Ascending aorta (tissue), 2 donors: Measurements from ENCODE around the gene TSPAN6. TPM values are rescaled to one million over a fixed set of nuclear protein-coding genes. Genes with fewer than 3 reads are reported as not detected.

Experiments used
- DNase-seq, 2 donors: peaks; one replicate each; pipeline ENCODE4 v3.0.0-alpha.2; 2019; ENCODE audit warnings: low spot score in 2 of 2
- H3K27ac ChIP-seq, 2 donors: fragments of 200-600 bp; sonication (generic); one replicate each; pipeline ENCODE4 v1.5.1; 2016 to 2017; ENCODE audit warnings: mild to moderate bottlenecking in 1 of 2
- H3K27me3 ChIP-seq: fragments of 200-600 bp; sonication (generic); one replicate; pipeline ENCODE4 v1.5.1; 2017
- H3K36me3 ChIP-seq, 2 donors: fragments of 200-600 bp; sonication (generic); one replicate each; pipeline ENCODE4 v1.5.1; 2016
- H3K4me1 ChIP-seq, 2 donors: fragments of 200-600 bp; sonication (generic); one replicate each; pipeline ENCODE4 v1.5.1; 2016 to 2017; ENCODE audit warnings: mild to moderate bottlenecking in 1 of 2
- H3K4me3 ChIP-seq, 2 donors: fragments of 200-600 bp; sonication (generic); one replicate each; pipeline ENCODE4 v1.5.1; 2016 to 2017; ENCODE audit warnings: mild to moderate bottlenecking in 1 of 2
- H3K9me3 ChIP-seq, 2 donors: fragments of 200-600 bp; sonication (generic); one replicate each; pipeline ENCODE4 v1.5.1; 2016
- CTCF ChIP-seq, 3 experiments: fragments of 200-600 bp in 2 of 3; fragments of 450-650 bp in 1 of 3; sonication (generic) in 2 of 3; IDR thresholded peaks; one replicate each; pipeline ENCODE4 v1.5.1; 2016 to 2019; ENCODE audit warnings: antibody characterized with exemption in 3 of 3, mild to moderate bottlenecking in 1 of 3, moderate library complexity in 1 of 3
- intact Hi-C: fragments of 100-400 bp; cut with DNase I; formaldehyde crosslinking; loops from one replicate; pipeline ENCODE4 v1.15.1; 2023
- total RNA-seq: library from RNA; depleted of rRNA; stranded (reverse); fragments of >200 nt; gene quantifications from one replicate; pipeline ENCODE4 v1.1.0, GENCODE V29; 2016

The TSPAN6 gene
- total RNA-seq, 1 donor from 2014 or later, result 17.2 TPM

DNA sequence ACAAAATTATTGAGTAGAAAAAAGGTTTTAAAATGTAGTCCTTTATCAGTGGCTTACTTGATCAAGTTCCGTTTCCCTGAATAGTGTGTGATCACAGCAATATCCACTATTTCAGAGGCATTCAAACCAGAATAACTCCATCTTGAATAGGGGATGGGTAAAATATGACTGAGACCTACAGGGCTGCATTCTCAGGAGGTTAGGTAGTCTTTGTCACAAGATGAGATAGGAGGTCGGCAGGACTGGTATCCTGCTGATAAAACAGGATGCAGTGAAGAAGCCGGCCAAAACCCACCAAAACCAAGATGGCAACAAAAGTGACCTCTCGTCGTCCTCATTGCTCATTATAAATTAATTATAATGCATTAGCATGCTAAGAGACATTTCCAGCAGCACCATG, 24.7 kb downstream of the TSPAN6 start:
- Histone ChIP-seq H3K27me3 (no peaks in the 10 kb centered on the region), H3K4me3 (no peak overlapping the region), H3K4me1 (no peaks in the 10 kb centered on the region), H3K27ac (no peak overlapping the region), H3K9me3 (no peaks in the 10 kb centered on the region), H3K36me3 (no peaks in the 10 kb centered on the region)
- no peak for DNase-seq
- intact Hi-C loops, result no loop called here
- no peak for TF ChIP-seq CTCF (IDR thresholded peaks at IDR 0.05)

DNA sequence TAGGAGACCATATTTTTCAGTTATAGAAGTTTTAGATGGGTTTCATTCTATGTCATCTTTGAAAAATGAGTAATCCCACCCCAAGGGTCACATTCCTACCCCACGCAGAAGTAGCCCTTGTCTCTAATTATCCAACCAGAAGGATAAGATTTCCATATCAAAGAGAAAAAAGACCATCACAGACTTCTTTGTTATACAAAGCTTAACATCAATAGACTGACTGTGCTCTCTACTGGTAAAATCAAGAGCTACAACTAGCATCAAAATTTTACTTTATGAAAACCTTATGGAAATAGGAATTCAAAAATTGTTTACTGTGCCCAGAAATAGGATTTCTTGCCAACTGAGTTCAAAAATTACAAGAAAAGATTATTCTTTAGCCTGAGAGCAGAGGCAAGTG, 27.0 kb downstream of the TSPAN6 start:
- no peak for TF ChIP-seq CTCF (IDR thresholded peaks at IDR 0.05)
- Histone ChIP-seq H3K4me3 (no peak overlapping the region), H3K4me1 (no peaks in the 10 kb centered on the region), H3K27ac (no peak overlapping the region), H3K36me3 (no peaks in the 10 kb centered on the region), H3K27me3 (no peaks in the 10 kb centered on the region), H3K9me3 (no peaks in the 10 kb centered on the region)
- DNase-seq, result no peak
- intact Hi-C loops, result no loop called here

DNA sequence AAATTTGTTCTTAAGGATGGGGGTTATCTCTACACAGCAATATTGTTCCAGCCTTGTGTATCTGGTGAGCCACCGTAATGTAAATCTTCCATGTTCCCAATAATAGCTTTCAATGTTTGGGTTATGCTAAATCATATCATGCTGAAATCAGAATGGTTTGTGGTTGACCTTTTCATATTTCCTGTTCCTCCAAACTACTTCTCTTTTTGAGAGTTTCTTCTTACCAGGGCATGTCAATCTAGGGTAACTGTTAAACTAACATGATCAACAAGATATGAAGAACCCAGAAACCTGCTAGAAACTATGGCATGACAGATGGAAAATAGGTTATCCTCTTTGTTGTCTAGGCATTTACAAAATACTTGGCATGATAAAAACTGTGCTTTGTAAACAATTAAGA, 29.9 kb downstream of the TSPAN6 start:
- no peak overlapping the region for H3K27ac ChIP-seq
- DNase-seq, result no peak
- H3K4me1 ChIP-seq, result no peaks in the 10 kb centered on the region
- TF ChIP-seq CTCF (IDR thresholded peaks at IDR 0.05), result no peak
- no peaks in the 10 kb centered on the region for H3K9me3 ChIP-seq
- no peaks in the 10 kb centered on the region for H3K27me3 ChIP-seq
- no peak overlapping the region for H3K4me3 ChIP-seq
- intact Hi-C loops, result no loop called here
- no peaks in the 10 kb centered on the region for H3K36me3 ChIP-seq

DNA sequence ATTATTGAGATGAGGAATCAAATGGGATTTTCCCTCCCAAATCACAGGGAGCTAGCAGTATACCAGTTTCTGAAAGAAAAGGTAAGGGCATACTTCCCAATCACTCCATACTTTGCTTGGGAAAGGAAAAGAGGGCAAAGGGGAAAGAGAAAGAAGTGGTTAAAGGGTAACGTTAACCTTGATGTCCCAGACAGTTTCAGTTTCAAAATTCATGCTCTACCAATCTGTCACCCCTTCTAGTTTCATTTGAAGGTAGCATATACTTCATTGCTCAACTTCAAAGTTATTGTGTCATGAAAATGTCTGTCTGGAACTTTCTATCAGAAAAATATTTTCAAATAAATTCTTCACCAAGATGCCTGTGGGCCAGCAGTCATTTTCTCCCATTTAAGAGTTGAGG, 35.8 kb downstream of the TSPAN6 start:
- Histone ChIP-seq H3K4me3 (no peak overlapping the region), H3K36me3 (no peaks in the 10 kb centered on the region)
- intact Hi-C loops, result no loop called here

GRCh38 chrX:100600340-100600739, 36.3 kb downstream of the TSPAN6 start:
- no peak for DNase-seq
- Histone ChIP-seq H3K9me3 (no peaks in the 10 kb centered on the region), H3K27me3 (no peaks in the 10 kb centered on the region), H3K27ac (no peak overlapping the region), H3K4me1 (no peaks in the 10 kb centered on the region), H3K36me3 (no peaks in the 10 kb centered on the region), H3K4me3 (no peak overlapping the region)
- no peak for TF ChIP-seq CTCF (IDR thresholded peaks at IDR 0.05)
- intact Hi-C loops, result no loop called here

More for the DNA sequence above, 35.8 kb downstream of the TSPAN6 start:
- H3K9me3 ChIP-seq, result no peaks in the 10 kb centered on the region
- no peaks in the 10 kb centered on the region for H3K4me1 ChIP-seq
- TF ChIP-seq CTCF (IDR thresholded peaks at IDR 0.05), result no peak
- H3K27ac ChIP-seq, result no peak overlapping the region
- no peaks in the 10 kb centered on the region for H3K27me3 ChIP-seq
- no peak for DNase-seq

DNA sequence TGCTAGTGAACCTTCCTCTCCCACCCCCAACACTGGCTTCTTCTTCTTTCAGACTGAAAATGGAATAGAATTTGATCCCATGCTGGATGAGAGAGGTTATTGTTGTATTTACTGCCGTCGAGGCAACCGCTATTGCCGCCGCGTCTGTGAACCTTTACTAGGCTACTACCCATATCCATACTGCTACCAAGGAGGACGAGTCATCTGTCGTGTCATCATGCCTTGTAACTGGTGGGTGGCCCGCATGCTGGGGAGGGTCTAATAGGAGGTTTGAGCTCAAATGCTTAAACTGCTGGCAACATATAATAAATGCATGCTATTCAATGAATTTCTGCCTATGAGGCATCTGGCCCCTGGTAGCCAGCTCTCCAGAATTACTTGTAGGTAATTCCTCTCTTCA, 37.1 kb downstream of the TSPAN6 start:
- no peak for DNase-seq
- intact Hi-C loops, result no loop called here
- H3K9me3 ChIP-seq, result no peaks in the 10 kb centered on the region
- H3K4me1 ChIP-seq, result no peaks in the 10 kb centered on the region
- H3K27ac ChIP-seq, result no peak overlapping the region
- H3K36me3 ChIP-seq, result no peaks in the 10 kb centered on the region
- H3K27me3 ChIP-seq, result no peaks in the 10 kb centered on the region
- H3K4me3 ChIP-seq, result no peak overlapping the region
- TF ChIP-seq CTCF (IDR thresholded peaks at IDR 0.05), result no peak
